Measurements from ENCODE around the gene HS3ST6.
"Not testable (repeated sequence)": the region's sequence is repeated elsewhere in the genome, so short reads cannot be mapped to it uniquely, and the experiment has no call there.

The HS3ST6 gene

GRCh38 chr16:1926271-1926670 is 8.1 kb upstream of the HS3ST6 start:
- no peak for DNase-seq (ENCODE audit: low read depth in 2 of 2)

- DNase-seq (ENCODE audit: low read depth in 2 of 2) = no peak
These were observed 5.9 kb upstream of the HS3ST6 start for GRCh38 chr16:1924095-1924494.

GRCh38 chr16:1923299-1924034 is 5.3 kb upstream of the HS3ST6 start:
- DNase-seq (ENCODE audit: low read depth in 2 of 2) = peak in 1 of 2 experiments; percentile 5

- no peak for DNase-seq (ENCODE audit: low read depth in 2 of 2)
These were observed 4.1 kb upstream of the HS3ST6 start for GRCh38 chr16:1922357-1922756.

- no peak for DNase-seq (ENCODE audit: low read depth in 2 of 2)
These were observed 2.5 kb upstream of the HS3ST6 start for GRCh38 chr16:1920727-1921171.

- DNase-seq (ENCODE audit: low read depth in 2 of 2) = not testable (repeated sequence)
These were observed 1.9 kb upstream of the HS3ST6 start for GRCh38 chr16:1920122-1920521.

GRCh38 chr16:1919327-1919998 is 1.2 kb upstream of the HS3ST6 start:
- no peak for DNase-seq (ENCODE audit: low read depth in 2 of 2)

- no peak for DNase-seq (ENCODE audit: low read depth in 2 of 2)
These were observed 407 bp downstream of the HS3ST6 start for GRCh38 chr16:1917665-1918350.

- DNase-seq (ENCODE audit: low read depth in 2 of 2) = no peak
These were observed 1.1 kb downstream of the HS3ST6 start for GRCh38 chr16:1917056-1917664.

- no peak for DNase-seq (ENCODE audit: low read depth in 2 of 2)
These were observed 1.6 kb downstream of the HS3ST6 start for GRCh38 chr16:1916640-1916990.

- DNase-seq (ENCODE audit: low read depth in 2 of 2) = no peak
These were observed 2.2 kb downstream of the HS3ST6 start for GRCh38 chr16:1915732-1916639.

- DNase-seq (ENCODE audit: low read depth in 2 of 2) = no peak
These were observed 3.2 kb downstream of the HS3ST6 start for GRCh38 chr16:1914988-1915387.

- DNase-seq (ENCODE audit: low read depth in 2 of 2) = no peak
These were observed 4.1 kb downstream of the HS3ST6 start for GRCh38 chr16:1914084-1914608.

- DNase-seq (ENCODE audit: low read depth in 2 of 2) = no peak
These were observed 4.7 kb downstream of the HS3ST6 start for GRCh38 chr16:1913327-1914083.

- no peak for DNase-seq (ENCODE audit: low read depth in 2 of 2)
These were observed 6.0 kb downstream of the HS3ST6 start for GRCh38 chr16:1912215-1912543.

- no peak for DNase-seq (ENCODE audit: low read depth in 2 of 2)
These were observed 6.6 kb downstream of the HS3ST6 start for GRCh38 chr16:1911467-1912214.

GRCh38 chr16:1909561-1910231 is 8.5 kb downstream of the HS3ST6 start:
- DNase-seq (ENCODE audit: low read depth in 2 of 2) = no peak

- no peak for DNase-seq (ENCODE audit: low read depth in 2 of 2)
These were observed 9.2 kb downstream of the HS3ST6 start for GRCh38 chr16:1908983-1909382.

GRCh38 chr16:1908184-1908583 is 10.0 kb downstream of the HS3ST6 start:
- no peak for DNase-seq (ENCODE audit: low read depth in 2 of 2)
